KMS-11 (cell line): ENCODE data around the gene TRPC4.

Source experiments
- H2AFZ ChIP-seq: fragments of 200-600 bp; sonication (generic); 2 replicates; pipeline ENCODE4 v1.6.1; 2016; ENCODE audit warnings: antibody characterized with exemption, mixed run types, low read depth
- H3K27ac ChIP-seq: fragments of 200-600 bp; sonication (generic); 2 replicates; pipeline ENCODE4 v1.6.1; 2016; ENCODE audit warnings: mild to moderate bottlenecking, mixed run types
- H3K27me3 ChIP-seq: fragments of 200-600 bp; sonication (generic); 2 replicates; pipeline ENCODE4 v1.6.1; 2017; ENCODE audit warnings: mild to moderate bottlenecking, low read depth, mixed run types, moderate library complexity; ENCODE audit not compliant: insufficient read depth
- H3K36me3 ChIP-seq: fragments of 200-600 bp; sonication (generic); 2 replicates; pipeline ENCODE4 v1.6.1; 2017; ENCODE audit warnings: mild to moderate bottlenecking, mixed run types; ENCODE audit not compliant: insufficient read depth
- H3K4me1 ChIP-seq: fragments of 200-600 bp; sonication (generic); 2 replicates; pipeline ENCODE4 v1.6.1; 2016; ENCODE audit warnings: mild to moderate bottlenecking, low read depth, mixed run types; ENCODE audit not compliant: poor library complexity, severe bottlenecking
- H3K4me2 ChIP-seq: fragments of 200-600 bp; sonication (generic); 2 replicates; pipeline ENCODE4 v1.7.0; 2016; ENCODE audit warnings: mild to moderate bottlenecking, mixed run types
- H3K4me3 ChIP-seq: fragments of 200-600 bp; sonication (generic); IDR thresholded peaks from 2 replicates; pipeline ENCODE4 v1.6.1; 2017; ENCODE audit warnings: low read depth, low read length, mixed read lengths; ENCODE audit not compliant: insufficient read depth
- H3K79me2 ChIP-seq: fragments of 200-600 bp; sonication (generic); 2 replicates; pipeline ENCODE4 v1.6.1; 2016; ENCODE audit warnings: low read depth, mixed run types; ENCODE audit not compliant: insufficient read depth
- H3K9ac ChIP-seq: fragments of 200-600 bp; sonication (generic); 2 replicates; pipeline ENCODE4 v1.6.1; 2016; ENCODE audit warnings: mild to moderate bottlenecking, mixed run types
- H4K20me1 ChIP-seq: fragments of 200-600 bp; sonication (generic); 2 replicates; pipeline ENCODE4 v1.6.1; 2016; ENCODE audit warnings: mild to moderate bottlenecking, mixed run types; ENCODE audit not compliant: insufficient read depth
- TF ChIP-seq, protein P1 (sequence below): fragments of 200-600 bp; sonication (generic); conservative IDR thresholded peaks from 2 replicates; pipeline ENCODE4 v1.6.1; 2017; ENCODE audit warnings: low read depth, mild to moderate bottlenecking, antibody characterized with exemption, low read length, moderate library complexity, mixed read lengths

Gene TRPC4

GRCh38 chr13:37665420-37665819 lies 204.2 kb downstream of the TRPC4 start:
- Histone ChIP-seq H3K9ac (no peak overlapping the region), H3K79me2 (no peaks in the 10 kb centered on the region), H4K20me1 (no peaks in the 10 kb centered on the region), H3K27me3 (no peaks in the 10 kb centered on the region), H3K4me3 (no peak overlapping the region), H3K27ac (no peak overlapping the region), H3K36me3 (no peaks in the 10 kb centered on the region), H3K4me1 (no peaks in the 10 kb centered on the region), H2AFZ (no peak overlapping the region), H3K4me2 (no peak overlapping the region)
- TF ChIP-seq, protein P1, sequence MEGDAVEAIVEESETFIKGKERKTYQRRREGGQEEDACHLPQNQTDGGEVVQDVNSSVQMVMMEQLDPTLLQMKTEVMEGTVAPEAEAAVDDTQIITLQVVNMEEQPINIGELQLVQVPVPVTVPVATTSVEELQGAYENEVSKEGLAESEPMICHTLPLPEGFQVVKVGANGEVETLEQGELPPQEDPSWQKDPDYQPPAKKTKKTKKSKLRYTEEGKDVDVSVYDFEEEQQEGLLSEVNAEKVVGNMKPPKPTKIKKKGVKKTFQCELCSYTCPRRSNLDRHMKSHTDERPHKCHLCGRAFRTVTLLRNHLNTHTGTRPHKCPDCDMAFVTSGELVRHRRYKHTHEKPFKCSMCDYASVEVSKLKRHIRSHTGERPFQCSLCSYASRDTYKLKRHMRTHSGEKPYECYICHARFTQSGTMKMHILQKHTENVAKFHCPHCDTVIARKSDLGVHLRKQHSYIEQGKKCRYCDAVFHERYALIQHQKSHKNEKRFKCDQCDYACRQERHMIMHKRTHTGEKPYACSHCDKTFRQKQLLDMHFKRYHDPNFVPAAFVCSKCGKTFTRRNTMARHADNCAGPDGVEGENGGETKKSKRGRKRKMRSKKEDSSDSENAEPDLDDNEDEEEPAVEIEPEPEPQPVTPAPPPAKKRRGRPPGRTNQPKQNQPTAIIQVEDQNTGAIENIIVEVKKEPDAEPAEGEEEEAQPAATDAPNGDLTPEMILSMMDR = no peak

- H3K36me3 ChIP-seq = no peaks in the 10 kb centered on the region
- H3K4me3 ChIP-seq = no peak overlapping the region
- H3K9ac ChIP-seq = no peak overlapping the region
- H3K27ac ChIP-seq = no peak overlapping the region
- no peaks in the 10 kb centered on the region for H3K79me2 ChIP-seq
- H3K4me1 ChIP-seq = no peaks in the 10 kb centered on the region
- no peak overlapping the region for H2AFZ ChIP-seq
- TF ChIP-seq, protein P1 = no peak
- no peak overlapping the region for H3K4me2 ChIP-seq
- H4K20me1 ChIP-seq = no peaks in the 10 kb centered on the region
- no peaks in the 10 kb centered on the region for H3K27me3 ChIP-seq
These were observed 205.8 kb downstream of the TRPC4 start for GRCh38 chr13:37663724-37664123.

DNA sequence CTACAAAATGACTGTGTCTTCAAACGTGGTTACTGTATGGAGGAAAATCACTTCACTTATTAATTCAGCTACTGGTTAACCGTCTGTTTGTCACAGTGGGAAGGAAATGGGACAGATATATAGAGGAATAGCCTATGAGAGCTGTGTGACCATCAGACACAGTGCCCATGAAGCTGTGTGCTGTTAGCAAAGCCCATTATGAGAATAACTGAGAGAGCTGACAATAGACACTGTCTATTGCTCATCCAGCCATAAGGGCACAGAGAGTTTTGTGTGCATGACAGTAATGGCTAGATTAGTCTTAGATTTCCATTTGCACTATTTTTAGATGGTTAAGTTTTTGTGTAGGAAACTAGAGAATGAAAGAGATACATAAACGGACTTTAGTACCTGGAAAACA lies 206.9 kb downstream of the TRPC4 start:
- no peaks in the 10 kb centered on the region for H3K4me1 ChIP-seq
- no peak overlapping the region for H3K4me2 ChIP-seq
- no peak overlapping the region for H3K4me3 ChIP-seq
- no peaks in the 10 kb centered on the region for H4K20me1 ChIP-seq
- no peaks in the 10 kb centered on the region for H3K27me3 ChIP-seq
- TF ChIP-seq, protein P1 = no peak
- H3K27ac ChIP-seq = no peak overlapping the region
- no peak overlapping the region for H3K9ac ChIP-seq
- no peaks in the 10 kb centered on the region for H3K79me2 ChIP-seq
- no peaks in the 10 kb centered on the region for H3K36me3 ChIP-seq
- no peak overlapping the region for H2AFZ ChIP-seq

DNA sequence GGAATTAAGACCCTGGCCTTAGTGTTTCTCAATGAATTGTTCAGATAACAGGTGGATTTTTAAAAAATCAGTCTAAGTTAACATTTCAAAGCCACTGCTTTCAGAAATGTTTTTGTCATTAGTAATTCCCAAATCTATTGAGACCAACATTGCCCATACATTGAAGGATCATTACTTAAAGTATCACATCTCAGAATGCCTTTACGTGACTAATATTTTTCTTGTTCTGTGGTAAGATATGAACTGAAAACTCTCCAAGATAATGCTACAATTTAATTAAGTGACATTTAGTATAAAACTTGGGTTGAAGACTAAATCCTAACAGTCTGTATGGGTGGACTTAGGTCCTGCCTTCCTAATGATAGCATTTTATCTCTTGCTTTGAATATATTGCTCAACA lies 211.6 kb downstream of the TRPC4 start:
- no peaks in the 10 kb centered on the region for H3K79me2 ChIP-seq
- H2AFZ ChIP-seq = no peak overlapping the region
- H3K4me1 ChIP-seq = no peaks in the 10 kb centered on the region
- H3K4me2 ChIP-seq = no peak overlapping the region
- TF ChIP-seq, protein P1 = no peak
- H3K4me3 ChIP-seq = no peak overlapping the region
- H3K27ac ChIP-seq = no peak overlapping the region
- no peaks in the 10 kb centered on the region for H4K20me1 ChIP-seq
- H3K27me3 ChIP-seq = no peaks in the 10 kb centered on the region
- H3K9ac ChIP-seq = no peak overlapping the region
- no peaks in the 10 kb centered on the region for H3K36me3 ChIP-seq
